H1 (cell line): Measurements from ENCODE around the gene PEX14. TPM values are rescaled to one million over a fixed set of nuclear protein-coding genes. Genes with fewer than 3 reads are reported as not detected.
A peak's percentile ranks its signal among the peaks of the same experiment; 100 is the strongest.

ENCODE experiments used
- CTCF ChIA-PET: fragments of 300-600 bp; sonication (Branson Sonifier 250); formaldehyde crosslinking; loops from one replicate; lab custom pipeline; 2021; ENCODE audit not compliant: partially characterized antibody; lab: Charles Lee
- POLR2A ChIA-PET: fragments of 300-600 bp; sonication (Branson Sonifier 250); formaldehyde crosslinking; loops from one replicate; lab custom pipeline; 2021; ENCODE audit warnings: inconsistent platforms; ENCODE audit not compliant: partially characterized antibody; lab: Charles Lee
- DNase-seq, 2 experiments: peaks; one replicate each; pipeline versions ENCODE4 v3.0.0 to v3.0.0-alpha.2; 2010 to 2022; ENCODE audit warnings: low spot score in 2 of 2, low read depth in 1 of 2, mixed read lengths in 1 of 2
- FAIRE-seq: peaks from 2 replicates; lab custom pipeline; 2011; peaks lifted over from hg19 to GRCh38; lab: Jason Lieb, UNC
- H2AFZ ChIP-seq: 2 replicates; pipeline ENCODE4 v1.8.1; 2012; ENCODE audit warnings: low read length, inconsistent platforms
- H2AK5ac ChIP-seq: 2 replicates; pipeline ENCODE4 v1.6.1; 2013; ENCODE audit warnings: low read depth, low read length
- H2BK120ac ChIP-seq: replicated peaks from 2 replicates; pipeline ENCODE3; 2013; ENCODE audit warnings: low read depth, low read length, inconsistent platforms
- H2BK12ac ChIP-seq: 2 replicates; pipeline ENCODE4 v1.6.1; 2013; ENCODE audit warnings: low read depth, low read length
- H2BK15ac ChIP-seq: 2 replicates; pipeline ENCODE4 v1.6.1; 2013; ENCODE audit warnings: low read length
- H2BK20ac ChIP-seq: 2 replicates; pipeline ENCODE4 v1.6.1; 2013; ENCODE audit warnings: low read length
- H2BK5ac ChIP-seq: 2 replicates; pipeline ENCODE4 v1.6.1; 2013; ENCODE audit warnings: low read depth, low read length
- H3K14ac ChIP-seq: 2 replicates; pipeline ENCODE4 v1.6.1; 2013; ENCODE audit warnings: inconsistent platforms; ENCODE audit not compliant: insufficient read length
- H3K18ac ChIP-seq: 2 replicates; pipeline ENCODE4 v1.6.1; 2013; ENCODE audit warnings: low read length; ENCODE audit errors: extremely low read depth
- H3K23ac ChIP-seq: 2 replicates; pipeline ENCODE4 v1.6.1; 2013; ENCODE audit warnings: inconsistent platforms; ENCODE audit not compliant: insufficient read length
- H3K23me2 ChIP-seq: 2 replicates; pipeline ENCODE4 v1.6.1; 2013; ENCODE audit warnings: low read depth, low read length
- H3K27ac ChIP-seq: 2 replicates; pipeline ENCODE4 v1.6.1; 2011; ENCODE audit warnings: low read depth, low read length, inconsistent platforms
- H3K27me3 ChIP-seq, 4 experiments: replicated peaks in 1 of 4; 1 replicate in 1 of 4; 2 replicates in 3 of 4; pipeline versions ENCODE4 v1.6.1 to v1.8.1; 2011 to 2013; ENCODE audit warnings: low read length in 3 of 4, mild to moderate bottlenecking in 3 of 4, inconsistent platforms in 2 of 4, mixed read lengths in 2 of 4, moderate library complexity in 1 of 4; ENCODE audit not compliant: control insufficient read depth in 3 of 4, insufficient read depth in 3 of 4; ENCODE audit errors: extremely low read depth in 1 of 4
- H3K36me3 ChIP-seq, 4 experiments: 2 replicates each; pipeline versions ENCODE4 v1.6.1 to v1.8.1; 2011 to 2013; ENCODE audit warnings: mild to moderate bottlenecking in 4 of 4, low read length in 3 of 4, moderate library complexity in 2 of 4, control low read depth in 1 of 4, inconsistent platforms in 1 of 4; ENCODE audit not compliant: insufficient read depth in 4 of 4, control insufficient read depth in 2 of 4
- H3K4ac ChIP-seq: replicated peaks from 2 replicates; pipeline ENCODE3; 2013; ENCODE audit warnings: low read length, low read depth, mixed read lengths, inconsistent platforms; ENCODE audit not compliant: insufficient read length
- H3K4me1 ChIP-seq, 4 experiments: replicated peaks in 1 of 4; 1 replicate in 1 of 4; 2 replicates in 3 of 4; pipeline versions ENCODE4 v1.6.1 to v1.8.1; 2011 to 2013; ENCODE audit warnings: low read length in 3 of 4, inconsistent platforms in 2 of 4, mixed read lengths in 1 of 4; ENCODE audit not compliant: insufficient read depth in 4 of 4, control insufficient read depth in 3 of 4
- H3K4me2 ChIP-seq, 2 experiments: 2 replicates each; pipeline versions ENCODE4 v1.6.1 to v1.8.1; 2011 to 2013; ENCODE audit warnings: low read depth in 2 of 2, low read length in 2 of 2, control low read depth in 1 of 2, inconsistent platforms in 1 of 2, mild to moderate bottlenecking in 1 of 2; ENCODE audit not compliant: insufficient read depth in 1 of 2
- H3K4me3 ChIP-seq, 4 experiments: fragments of 200-600, 300-600 bp in 1 of 4; sonication (generic), shearing (Covaris generic), sonication (Bioruptor Twin) in 1 of 4; 2 replicates each; pipeline versions ENCODE4 v1.5.1 to v1.8.1; 2011 to 2016; ENCODE audit warnings: low read length in 4 of 4, low read depth in 3 of 4, control low read depth in 2 of 4, inconsistent platforms in 2 of 4, mild to moderate bottlenecking in 2 of 4, mixed read lengths in 1 of 4, moderate library complexity in 1 of 4; ENCODE audit not compliant: insufficient read depth in 2 of 4; ENCODE audit errors: extremely low read depth in 1 of 4
- H3K56ac ChIP-seq: replicated peaks from 2 replicates; pipeline ENCODE3; 2013; ENCODE audit warnings: low read depth, mild to moderate bottlenecking, mixed read lengths, low read length, inconsistent platforms; ENCODE audit not compliant: insufficient read length
- H3K79me1 ChIP-seq: 2 replicates; pipeline ENCODE4 v1.6.1; 2013; ENCODE audit warnings: low read depth, low read length, control low read depth
- H3K79me2 ChIP-seq, 2 experiments: 2 replicates each; pipeline versions ENCODE4 v1.6.1 to v1.8.1; 2012 to 2013; ENCODE audit warnings: low read length in 2 of 2, mild to moderate bottlenecking in 2 of 2, inconsistent platforms in 1 of 2; ENCODE audit not compliant: insufficient read depth in 2 of 2, control insufficient read depth in 1 of 2
- H3K9ac ChIP-seq, 4 experiments: replicated peaks in 1 of 4; 1 replicate in 1 of 4; 2 replicates in 3 of 4; pipeline versions ENCODE4 v1.6.1 to v1.8.1; 2011 to 2013; ENCODE audit warnings: low read depth in 3 of 4, low read length in 3 of 4, control low read depth in 2 of 4, mild to moderate bottlenecking in 2 of 4, moderate library complexity in 2 of 4, inconsistent platforms in 1 of 4; ENCODE audit errors: extremely low read depth in 1 of 4
- H3K9me3 ChIP-seq, 2 experiments: 2 replicates each; pipeline versions ENCODE4 v1.6.1 to v1.8.1; 2012 to 2013; ENCODE audit warnings: mild to moderate bottlenecking in 2 of 2, moderate library complexity in 2 of 2, control low read depth in 1 of 2, inconsistent platforms in 1 of 2, low read depth in 1 of 2, low read length in 1 of 2, mixed read lengths in 1 of 2; ENCODE audit not compliant: insufficient read depth in 2 of 2
- H4K20me1 ChIP-seq, 2 experiments: replicated peaks in 1 of 2; 2 replicates each; pipeline versions ENCODE3 to v1.8.1; 2011 to 2013; ENCODE audit warnings: inconsistent platforms in 2 of 2, low read length in 2 of 2, mild to moderate bottlenecking in 1 of 2; ENCODE audit not compliant: insufficient read depth in 2 of 2, control insufficient read depth in 1 of 2
- H4K5ac ChIP-seq: 2 replicates; pipeline ENCODE4 v1.6.1; 2013; ENCODE audit warnings: low read length, low read depth, mixed read lengths, inconsistent platforms; ENCODE audit not compliant: insufficient read length
- H4K8ac ChIP-seq: 2 replicates; pipeline ENCODE4 v1.8.0; 2013; ENCODE audit warnings: mild to moderate bottlenecking, moderate library complexity, low read length, inconsistent platforms; ENCODE audit not compliant: insufficient read depth; ENCODE audit errors: extremely low read depth
- H4K91ac ChIP-seq: replicated peaks from 2 replicates; pipeline ENCODE3; 2013; ENCODE audit warnings: low read length, mixed read lengths, inconsistent platforms; ENCODE audit not compliant: insufficient read length
- CTCF ChIP-seq, 3 experiments: IDR thresholded peaks; 1 replicate in 2 of 3; 2 replicates in 1 of 3; pipeline versions ENCODE4 v1.5.1 to v1.6.1; 2011; ENCODE audit warnings: low read length in 3 of 3, mild to moderate bottlenecking in 3 of 3, inconsistent platforms in 2 of 3, low read depth in 1 of 3, moderate library complexity in 1 of 3; ENCODE audit not compliant: insufficient read depth in 1 of 3; ENCODE audit errors: control extremely low read depth in 1 of 3
- JUND ChIP-seq: IDR thresholded peaks from 2 replicates; pipeline ENCODE4 v1.6.1; 2011; ENCODE audit warnings: mild to moderate bottlenecking, improper control_type of control experiment, low read length
- NRF1 ChIP-seq: IDR thresholded peaks from 2 replicates; pipeline ENCODE4 v1.6.1; 2011; ENCODE audit warnings: mild to moderate bottlenecking, low read depth, low read length, improper control_type of control experiment
- RAD21 ChIP-seq, 2 experiments: IDR thresholded peaks in 1 of 2; conservative IDR thresholded peaks in 1 of 2; 2 replicates each; pipeline ENCODE4 v1.6.1; 2011; ENCODE audit warnings: low read depth in 2 of 2, low read length in 2 of 2, improper control_type of control experiment in 1 of 2, inconsistent platforms in 1 of 2, mild to moderate bottlenecking in 1 of 2, moderate library complexity in 1 of 2
- WGBS, 2 experiments: shearing (Covaris generic) in 1 of 2; methylation state at CpG; one replicate each; pipeline versions ENCODE4 v1.1.6 to v1.1.7; 2013 to 2015; ENCODE audit warnings: low lambda C conversion rate in 2 of 2, mixed read lengths in 2 of 2, inconsistent platforms in 1 of 2, low coverage in 1 of 2, missing lambda C conversion rate in 1 of 2; ENCODE audit not compliant: insufficient replicate concordance in 2 of 2, insufficient coverage in 1 of 2, insufficient read length in 1 of 2; ENCODE audit errors: extremely low coverage in 1 of 2, missing lambda C conversion rate in 1 of 2; 5-methylcytosine and 5-hydroxymethylcytosine counted together
- polyA plus RNA-seq, 7 experiments: library from polyadenylated mRNA; depleted of rRNA in 3 of 7; stranded (reverse) in 5 of 7; unstranded in 2 of 7; fragments of >200 nt in 5 of 7; fragments of 200-250 nt in 2 of 7; gene quantifications; 1 replicate in 5 of 7; 2 replicates in 1 of 7; 4 replicates in 1 of 7; pipeline versions ENCODE4 v1.2.1 to v1.2.3, GENCODE V29; 2011 to 2013; ENCODE audit warnings: missing spikeins in 2 of 7, mixed read lengths in 2 of 7
- total RNA-seq: library from RNA; stranded (reverse); fragmentation: NEBNext Ultra II Directional; extraction: Animal tissue kit (Norgen Biotek cat#: 25700); gene quantifications from 2 replicates; pipeline ENCODE4 v1.2.1, GENCODE V29; 2021

The PEX14 gene
- total and polyA plus RNA-seq, 2 of the 8 experiments (the other 6 are each of a cell fraction or from before 2014, with no cell fraction given) = 13.0 to 19.8 TPM

- Histone ChIP-seq H4K91ac (no peak overlapping the region), H2BK12ac (no peak overlapping the region), H3K23me2 (no peaks in the 10 kb centered on the region; the same call in 1 of the 2 replicates), H2AK5ac (no peak overlapping the region), H2BK15ac (no peak overlapping the region), H3K9me3 (no peaks in the 10 kb centered on the region), H3K27ac (no peak overlapping the region), H2BK5ac (no peak overlapping the region), H3K4ac (no peak overlapping the region), H3K9ac (no peak overlapping the region), H3K56ac (no peak overlapping the region), H3K23ac (no peak overlapping the region), H3K14ac (no peak overlapping the region), H3K4me1 (peaks cover 12 to 25% (median 21%) of the 10 kb centered on the region in 4 experiments), H3K79me2 (peaks cover 3 to 59% of the 10 kb centered on the region in 2 experiments; a peak in 2 of 4 replicates), H3K79me1 (peaks cover 19% of the 10 kb centered on the region), H4K5ac (no peak overlapping the region), H4K20me1 (peaks cover 1 to 8% of the 10 kb centered on the region in 2 experiments), H3K4me3 (no peak overlapping the region), H3K18ac (peak overlapping the region; percentile 52; the same call in 1 of the 2 replicates), H2BK20ac (no peak overlapping the region), H3K27me3 (no peaks in the 10 kb centered on the region), H2BK120ac (no peak overlapping the region), H2AFZ (no peak overlapping the region), H3K4me2 (no peak overlapping the region; a peak in 1 of 4 replicates), H3K36me3 (no peaks in the 10 kb centered on the region), H4K8ac (no peak overlapping the region; the same call in 1 of the 2 replicates)
- FAIRE-seq = no peak
- CTCF ChIA-PET = interaction anchor here (0.6 to 3.9 kb wide), 23 partner anchors 8 to 523 kb away, joined by 3 to 19 read pairs (median 4); no protein-coding TSS in a partner anchor
- 74% methylated on average over 8 of the region's 8 CpGs; no CpG with 5 or more reads in 1 of the 2 experiments for WGBS, 2 experiments
- no peak for DNase-seq
- TF ChIP-seq NRF1 (no peak), CTCF (IDR thresholded peaks at IDR 0.05; ENCODE audit: control extremely low read depth in 1 of 3, insufficient read depth in 1 of 3, low read depth in 1 of 3, low read length in 3 of 3) (peak; percentile 10 to 73 (median 72)), RAD21 (IDR thresholded peaks at IDR 0.05 in 1 of 2, conservative IDR thresholded peaks at IDR 0.05 in 1 of 2; ENCODE audit: low read depth in 2 of 2, low read length in 2 of 2) (peak; percentile 90), JUND (no peak)
- POLR2A ChIA-PET = no interaction called here
These were observed 39.9 kb downstream of the PEX14 start for GRCh38 chr1:10514490-10515235.
